ENCODE measurements around the gene FASTKD3.
A peak's percentile ranks its signal among the peaks of the same experiment; 100 is the strongest.

Gene FASTKD3

DNA sequence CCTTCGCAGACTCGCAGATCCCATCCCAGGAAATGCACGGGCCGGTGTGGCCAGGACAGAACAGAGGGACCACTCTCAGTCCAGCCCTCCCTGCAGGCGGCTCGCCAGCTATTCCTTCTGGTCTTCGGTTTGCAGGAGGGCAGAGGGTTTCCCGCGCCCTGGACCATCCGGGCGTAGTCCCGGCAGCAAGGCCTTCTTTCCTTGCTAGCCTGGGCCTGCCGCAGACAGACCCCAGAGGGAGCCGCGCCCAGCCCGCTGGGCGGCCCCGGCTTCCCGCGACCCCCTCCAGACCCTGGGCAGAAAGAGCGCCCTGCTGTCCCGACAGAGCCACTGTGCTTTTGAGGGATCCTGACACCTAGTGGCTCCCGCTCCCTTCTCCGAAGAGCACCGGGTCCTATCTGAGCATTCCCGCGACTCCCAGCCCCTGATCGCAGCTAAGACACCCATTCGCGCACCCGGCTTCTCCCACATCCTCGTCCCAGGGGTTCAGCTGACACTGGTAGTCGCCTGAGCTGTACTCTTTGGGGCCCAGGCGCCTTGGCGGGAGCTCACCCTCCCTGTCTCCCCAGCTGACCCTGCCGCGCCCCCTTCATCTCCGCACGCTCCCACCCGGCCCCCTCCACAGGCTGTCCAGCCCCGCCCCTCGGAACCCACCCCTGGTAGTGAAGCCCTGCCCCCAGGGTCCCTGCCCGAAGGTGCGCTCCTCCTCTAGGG lies 19.0 kb downstream of the FASTKD3 start:
- no peak for DNase-seq

DNA sequence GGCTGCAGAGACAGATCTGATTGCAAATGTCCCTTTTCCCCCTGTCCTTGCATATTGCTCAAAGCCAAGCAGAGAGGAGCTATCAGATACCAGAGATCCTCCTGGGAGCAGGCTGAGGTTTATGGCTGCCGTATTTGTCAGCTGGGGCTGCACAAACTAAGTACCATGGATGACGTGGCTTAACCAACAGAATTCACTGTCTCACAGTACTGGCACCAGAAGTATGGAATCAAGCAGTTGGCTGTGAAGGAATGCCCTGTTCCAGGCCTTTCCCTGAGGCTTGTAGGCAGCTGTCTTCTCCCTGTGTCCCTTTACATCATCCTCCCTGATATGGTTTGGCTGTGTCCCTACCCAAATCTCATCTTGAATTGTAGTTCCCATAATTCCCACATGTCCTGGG lies 20.5 kb downstream of the FASTKD3 start:
- DNase-seq, result no peak

DNA sequence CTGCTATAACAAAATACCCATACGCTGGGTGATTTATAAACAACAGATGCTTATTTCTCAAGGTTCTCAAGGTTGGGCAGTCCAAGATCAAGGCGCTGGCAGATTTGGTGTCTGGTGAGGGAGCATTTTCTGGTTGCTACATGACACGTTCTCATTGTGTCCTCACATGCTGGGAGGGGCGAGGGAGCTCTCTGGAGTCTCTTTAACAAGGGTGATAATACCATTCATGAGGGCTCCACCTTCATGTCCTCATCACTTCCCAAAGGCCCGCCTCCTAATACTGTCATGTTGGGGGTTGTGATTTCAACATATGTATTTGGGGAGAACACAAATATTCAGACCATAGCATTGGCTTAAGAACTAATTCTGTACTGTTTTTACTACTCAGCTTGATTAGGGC lies 22.5 kb downstream of the FASTKD3 start:
- DNase-seq, result no peak

DNA sequence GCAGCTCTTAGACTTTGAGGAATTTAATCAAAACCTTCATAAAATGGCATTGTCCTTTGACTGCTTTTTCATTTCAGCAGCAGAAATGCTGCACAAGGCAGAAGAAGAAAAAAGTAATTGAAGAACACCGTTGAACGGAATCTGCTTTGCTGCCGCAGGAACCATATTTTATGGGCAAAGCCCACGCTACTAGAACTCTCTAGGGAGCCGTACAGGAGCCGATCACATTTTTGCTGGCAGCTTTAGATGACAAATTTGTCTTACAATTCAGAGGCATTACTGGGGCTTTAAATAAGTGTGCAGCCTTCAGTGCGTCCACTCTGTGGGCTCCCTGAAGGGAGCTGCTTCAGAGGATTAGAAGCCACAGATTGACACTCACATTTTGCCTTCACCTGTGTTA lies 23.3 kb downstream of the FASTKD3 start:
- no peak for DNase-seq

DNA sequence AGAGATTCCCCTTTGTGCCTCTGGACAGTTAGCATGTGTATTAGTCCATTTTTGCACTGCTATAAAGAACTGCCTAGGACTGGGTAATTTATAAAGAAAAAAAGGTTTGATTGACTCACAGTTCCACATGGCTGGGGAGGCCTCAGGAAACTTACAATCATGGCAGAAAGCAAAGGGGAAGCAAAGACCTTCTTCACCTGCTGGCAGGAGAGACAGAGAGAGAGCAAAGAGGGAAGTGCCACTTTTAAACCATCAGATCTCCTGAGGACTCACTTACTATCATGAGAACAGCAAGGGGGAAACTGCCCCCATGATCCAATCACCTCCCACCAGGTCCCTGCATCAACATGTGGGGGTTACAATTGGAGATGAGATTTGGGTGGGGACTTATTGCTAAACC lies 23.9 kb downstream of the FASTKD3 start:
- no peak for DNase-seq

DNA sequence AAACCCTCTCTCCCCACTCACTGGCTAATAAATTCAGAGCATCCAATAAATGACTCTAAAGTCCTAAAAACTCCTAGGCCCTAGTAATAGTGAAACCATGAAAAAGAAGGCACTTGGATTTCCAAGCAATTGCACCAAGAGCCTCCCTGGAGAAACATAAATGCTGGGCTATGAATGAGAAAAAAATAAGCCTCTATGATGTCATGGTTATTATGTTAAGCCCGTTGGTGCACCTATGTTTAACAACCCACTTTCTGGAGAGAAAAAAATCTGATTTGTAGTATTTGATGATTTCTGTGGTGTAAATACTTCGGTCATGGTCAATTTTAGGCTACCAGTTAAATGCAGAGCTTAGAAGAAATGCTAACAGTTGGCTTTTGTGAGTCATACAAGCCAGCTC lies 26.3 kb downstream of the FASTKD3 start:
- DNase-seq, result no peak

DNA sequence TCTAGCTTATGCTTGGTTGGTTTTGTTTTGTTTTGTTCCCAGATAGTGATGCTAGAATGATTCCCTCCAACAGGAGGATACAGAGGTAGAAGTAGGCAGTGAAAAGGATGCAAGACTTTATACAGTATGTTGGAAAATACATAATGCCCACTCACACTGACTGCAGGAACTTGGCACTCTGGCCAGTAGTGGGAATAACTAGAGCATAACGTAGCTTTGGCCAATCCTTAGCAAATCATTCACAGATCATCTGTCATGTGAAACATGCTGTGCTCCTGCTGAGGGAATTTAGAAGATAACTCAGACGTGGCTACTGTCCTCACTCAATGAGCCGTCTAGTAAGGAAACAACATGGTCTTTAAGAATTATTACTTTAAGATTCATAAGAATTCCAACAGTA lies 31.4 kb downstream of the FASTKD3 start:
- no peak for DNase-seq

DNA sequence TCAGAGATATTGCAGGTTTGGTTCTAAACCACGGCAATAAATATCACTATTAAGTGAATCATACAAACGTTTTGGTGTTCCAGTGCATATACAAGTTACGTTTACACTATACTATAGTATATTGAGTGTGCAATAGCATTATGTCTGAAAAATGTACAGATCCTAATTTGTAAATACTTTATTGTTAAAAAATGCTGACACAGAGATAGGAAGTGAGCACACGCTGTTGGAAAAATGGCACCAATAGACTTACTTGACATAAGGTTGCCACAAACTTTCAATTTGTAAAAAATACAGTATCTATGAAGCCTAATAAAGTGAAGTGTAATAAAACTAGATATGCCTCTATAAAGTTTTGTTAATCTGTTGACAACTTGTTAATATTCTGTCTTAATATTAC lies 33.8 kb downstream of the FASTKD3 start:
- no peak for DNase-seq

DNA sequence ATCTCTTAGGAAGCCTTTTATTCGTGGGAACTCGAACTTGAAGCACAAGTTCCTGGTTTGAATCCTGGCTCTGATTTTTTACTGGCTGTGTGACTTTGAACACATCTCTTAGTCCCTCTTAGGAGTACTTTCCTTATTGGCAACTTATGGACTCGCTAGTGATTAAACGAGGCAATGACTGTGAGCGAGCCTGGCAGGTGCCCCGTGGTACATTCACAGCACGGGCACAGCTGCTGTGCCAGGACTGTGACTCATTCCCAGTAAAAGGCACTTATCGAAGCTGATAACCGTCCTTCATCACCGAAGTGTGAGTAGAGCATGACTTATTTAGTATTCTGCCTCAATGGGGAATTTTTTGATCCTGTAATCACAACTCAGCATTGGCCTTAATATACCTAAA lies 40.6 kb downstream of the FASTKD3 start:
- DNase-seq, result no peak

DNA sequence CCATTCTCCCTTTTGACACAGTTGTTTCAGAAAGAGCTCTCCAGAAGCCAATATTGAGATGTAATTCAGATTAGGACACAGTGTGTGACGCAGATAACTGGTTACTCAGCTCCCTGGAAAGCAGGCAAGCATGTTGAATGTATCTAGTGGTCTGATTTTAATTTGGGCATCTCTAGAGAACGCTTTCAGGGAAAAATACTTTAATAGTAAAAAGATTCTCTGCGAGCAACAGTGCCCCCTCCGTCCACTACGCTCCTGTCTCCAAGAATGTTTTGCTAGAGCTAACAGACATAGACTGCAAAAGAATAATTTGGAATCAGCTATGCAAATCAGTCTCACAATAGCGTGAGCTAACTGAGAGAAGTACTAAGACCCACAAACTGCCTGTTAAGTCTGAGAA lies 41.2 kb downstream of the FASTKD3 start:
- DNase-seq, result no peak

DNA sequence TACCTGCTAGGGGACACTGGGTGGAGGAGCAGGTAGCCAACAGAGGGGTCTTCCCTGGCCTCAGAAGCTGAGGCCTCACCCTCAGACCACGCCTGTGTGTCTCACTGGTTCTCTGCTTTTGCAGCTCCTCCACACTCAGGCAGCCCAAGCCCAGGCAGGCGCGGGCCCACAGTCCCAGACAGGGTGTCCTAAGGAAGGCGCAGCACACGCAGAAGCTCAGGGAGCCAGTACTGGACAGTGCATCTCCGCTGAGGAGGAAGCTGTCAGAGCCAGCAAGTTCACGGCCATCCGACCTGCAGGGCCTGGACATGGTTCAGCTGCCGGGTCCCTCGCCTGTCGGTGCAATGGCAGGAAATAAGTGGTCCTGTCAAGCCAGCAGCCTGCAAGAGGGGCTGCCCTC lies 43.2 kb downstream of the FASTKD3 start:
- no peak for DNase-seq

DNA sequence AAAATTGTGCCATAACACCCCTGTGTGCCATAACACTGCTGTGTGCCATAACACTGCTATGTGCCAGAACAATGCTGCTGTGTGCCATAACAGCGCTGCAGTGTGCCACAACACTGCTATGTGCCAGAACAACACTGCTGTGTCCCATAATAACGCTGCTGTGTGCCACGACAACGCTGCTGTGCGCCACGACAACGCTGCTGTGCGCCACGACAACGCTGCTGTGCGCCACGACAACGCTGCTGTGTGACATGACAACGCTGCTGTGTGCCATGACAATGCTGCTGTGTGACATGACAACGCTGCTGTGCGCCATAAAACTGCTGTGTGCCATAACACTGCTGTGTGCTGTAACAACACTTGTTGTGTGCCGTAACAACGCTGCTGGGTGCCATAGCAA lies 43.8 kb downstream of the FASTKD3 start:
- no peak for DNase-seq

DNA sequence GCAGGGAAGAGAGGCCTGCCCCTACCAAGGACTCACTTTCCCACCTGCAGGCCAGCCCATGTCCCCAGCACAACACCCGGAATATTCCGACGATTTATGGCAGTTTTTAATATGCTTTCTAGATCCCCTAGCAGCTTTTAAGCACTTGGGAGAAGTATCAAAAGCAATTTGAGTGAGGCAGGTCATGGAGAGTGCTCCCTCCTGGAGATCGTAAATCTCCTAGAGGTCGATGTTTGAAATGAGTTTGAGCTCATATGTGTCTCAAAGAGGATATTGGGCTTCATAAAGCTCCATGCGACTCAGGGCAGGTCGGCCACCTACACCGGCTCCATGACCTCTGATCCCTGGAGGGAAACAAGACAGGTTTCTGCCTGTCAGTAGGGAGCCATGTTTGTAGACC lies 45.2 kb downstream of the FASTKD3 start:
- no peak for DNase-seq

DNA sequence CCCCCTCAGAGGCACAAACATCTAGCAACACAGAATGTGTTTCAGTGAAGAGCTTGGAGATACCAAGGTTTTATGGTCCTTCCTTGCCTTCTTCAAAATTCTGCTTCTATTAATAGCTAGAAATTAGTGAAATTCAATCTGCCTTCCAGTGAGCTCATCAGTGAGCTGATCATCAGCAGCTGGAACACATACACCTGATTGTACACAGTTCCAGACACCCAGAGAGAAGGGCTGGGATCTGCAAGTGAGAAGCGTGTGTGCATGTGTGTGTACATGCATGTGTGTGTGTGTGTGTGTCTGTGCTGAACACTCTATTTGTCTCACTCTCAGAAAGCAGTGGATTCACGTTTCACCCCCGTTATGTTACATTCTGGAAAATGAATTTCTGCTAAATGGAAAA lies 46.4 kb downstream of the FASTKD3 start:
- DNase-seq, result no peak

DNA sequence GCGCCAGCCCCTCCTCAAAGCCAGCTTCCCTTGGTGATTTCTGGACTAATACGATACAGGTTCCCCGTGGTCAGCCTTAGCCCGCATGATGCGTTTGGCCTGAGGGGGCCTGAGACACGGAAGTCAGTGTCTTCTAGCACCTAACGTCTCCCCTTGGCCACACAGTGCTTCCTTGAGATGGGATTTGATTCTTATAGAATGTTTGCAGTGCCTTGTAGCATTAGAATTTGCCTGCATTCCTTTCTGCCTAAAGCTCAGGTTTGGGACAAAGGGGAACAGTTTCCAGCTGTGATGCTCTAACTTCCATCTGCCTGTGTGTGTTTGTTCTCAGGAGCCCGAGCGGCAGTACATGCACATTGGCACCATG lies 52.3 kb downstream of the FASTKD3 start:
- peak in 1 of 14 donors; percentile 29 for DNase-seq

DNA sequence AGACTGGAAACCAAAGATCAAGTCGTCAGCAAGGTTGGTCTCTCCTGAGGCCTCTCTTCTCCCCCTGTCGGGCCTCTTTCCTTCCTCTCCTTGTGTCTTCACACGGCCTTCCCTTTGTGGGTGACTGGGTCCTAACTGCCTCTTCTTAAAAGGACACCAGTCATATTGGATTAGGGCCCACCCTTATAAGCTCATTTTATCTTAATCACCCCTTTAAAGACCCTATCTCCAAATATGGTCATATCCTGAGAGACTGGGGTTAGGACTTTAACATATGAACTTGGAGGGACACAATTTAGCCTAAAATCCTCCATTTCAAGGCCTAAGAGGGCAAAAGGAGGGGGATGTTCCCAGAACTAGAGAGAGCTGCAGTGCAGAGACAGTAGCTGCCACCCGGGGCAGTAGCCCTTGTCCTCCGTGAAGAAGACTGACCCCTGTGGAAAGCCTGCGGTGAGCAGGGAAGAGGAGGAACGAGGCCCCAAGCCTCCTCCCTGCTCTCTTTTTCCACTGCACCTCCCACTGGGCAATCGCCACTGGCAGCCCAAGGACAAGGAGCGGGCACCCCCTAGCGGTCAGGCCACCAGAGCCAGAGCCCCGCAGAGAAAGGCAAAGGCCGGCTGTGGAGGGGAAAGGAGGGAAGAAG lies 52.8 kb downstream of the FASTKD3 start:
- peak in 12 of 14 donors; percentile 10 to 81 (median 63) for DNase-seq

DNA sequence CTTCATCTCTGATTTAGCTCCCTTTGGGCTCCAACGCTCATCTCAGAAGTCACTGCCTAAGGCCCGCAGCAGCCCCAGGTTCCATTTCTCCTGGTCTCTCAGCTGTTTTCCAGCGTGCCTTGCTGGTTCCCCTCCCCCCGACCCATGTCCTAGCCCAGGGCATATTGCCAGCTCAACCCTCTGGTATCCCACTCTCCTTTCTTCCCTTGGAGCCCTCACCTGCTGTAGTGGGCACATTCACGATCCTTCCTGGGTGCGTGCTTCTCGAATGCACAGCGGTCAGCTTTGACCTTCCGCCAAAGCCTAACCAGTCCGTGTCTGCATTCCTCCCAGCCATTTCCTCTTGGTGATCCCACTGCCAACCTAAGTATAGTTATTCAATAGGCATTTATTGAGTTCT lies 54.0 kb downstream of the FASTKD3 start:
- no peak for DNase-seq

DNA sequence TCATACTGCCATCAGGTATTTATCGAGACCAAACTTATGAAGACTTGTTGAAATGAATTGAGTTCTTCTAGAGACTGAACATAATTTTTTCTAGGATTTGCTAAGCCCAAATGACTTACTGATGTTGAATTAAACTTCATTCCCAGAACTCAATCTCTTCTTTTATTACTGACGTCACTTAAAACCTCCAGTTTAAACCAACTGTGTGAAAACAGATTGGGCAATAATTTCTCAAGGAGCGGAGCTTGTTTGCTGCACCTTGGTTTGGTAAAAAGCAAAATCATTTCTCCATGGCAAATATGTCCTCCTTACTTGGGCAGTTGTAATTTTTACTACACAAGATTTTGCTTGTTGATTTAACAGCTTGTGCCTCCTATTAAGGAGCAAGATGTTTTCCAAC lies 55.3 kb downstream of the FASTKD3 start:
- no peak for DNase-seq

DNA sequence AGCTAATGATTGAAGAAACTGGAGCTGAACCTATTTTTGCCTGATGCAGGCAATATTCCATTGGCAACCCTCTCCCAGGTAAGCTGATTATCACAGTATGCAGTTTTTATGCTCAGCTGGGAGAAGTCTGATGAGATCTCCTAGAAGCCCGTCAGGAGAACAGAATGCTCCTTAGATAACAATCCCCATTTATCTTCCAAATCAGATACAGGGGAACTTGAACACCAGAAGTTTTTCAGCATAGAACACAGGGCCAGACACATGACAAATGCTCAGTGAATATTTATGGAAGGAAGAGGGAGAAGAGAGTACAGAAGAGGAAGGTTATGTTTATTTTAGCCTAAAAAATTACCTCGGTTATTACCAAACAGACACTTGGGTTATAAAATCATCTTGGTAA lies 55.8 kb downstream of the FASTKD3 start:
- no peak for DNase-seq

DNA sequence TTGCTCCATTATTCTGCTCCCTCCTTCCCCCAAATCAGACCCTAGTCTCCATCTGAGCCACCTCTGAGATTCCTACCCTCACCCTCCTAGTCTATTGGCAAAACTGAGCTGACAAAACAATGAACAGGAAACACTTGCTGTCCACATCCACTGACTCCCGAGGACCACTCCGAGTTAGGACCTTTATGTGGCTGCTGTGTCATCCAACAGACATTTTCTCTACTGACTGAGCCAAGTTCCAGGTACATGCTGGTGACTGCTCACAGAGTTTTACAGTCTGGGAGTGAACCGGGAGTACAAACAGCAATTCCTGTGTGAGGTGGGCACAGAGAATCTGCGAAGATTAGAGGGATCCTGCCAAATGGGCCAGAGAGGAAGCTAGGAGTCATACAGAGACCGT lies 57.1 kb downstream of the FASTKD3 start:
- no peak for DNase-seq
